ENCODE results near the gene PDK4. TPM values are rescaled to one million over a fixed set of nuclear protein-coding genes. Genes with fewer than 3 reads are reported as not detected.
A peak's percentile ranks its signal among the peaks of the same experiment; 100 is the strongest.

The PDK4 gene
- total and polyA plus RNA-seq, 2 donors (not counting 1 experiment from before 2014, with no cell fraction given): 0.20 to 2.8 TPM

- Histone ChIP-seq H3K27ac (ENCODE audit: insufficient read depth, low read length) (no peak overlapping the region), H3K9me3 (ENCODE audit: control insufficient read depth, insufficient read depth, low read depth, low read length) (no peaks in the 10 kb centered on the region), H3K9ac (ENCODE audit: insufficient read depth, low read length) (no peak overlapping the region), H3K4me3 (replicated peaks in 1 of 4; ENCODE audit: control extremely low read depth in 1 of 4, insufficient read depth in 1 of 4, low read depth in 3 of 4, low read length in 4 of 4) (no peak overlapping the region), H3K79me2 (ENCODE audit: control insufficient read depth, insufficient read depth, low read length) (no peaks in the 10 kb centered on the region), H3K4me2 (ENCODE audit: extremely low read depth, insufficient read depth, low read length) (no peak overlapping the region), H3K4me1 (ENCODE audit: control insufficient read depth, extremely low read depth, insufficient read depth, low read length) (no peaks in the 10 kb centered on the region), H2AFZ (ENCODE audit: low read length) (no peak overlapping the region), H3K27me3 (ENCODE audit: control insufficient read depth, insufficient read depth, low read length) (no peaks in the 10 kb centered on the region), H3K36me3 (ENCODE audit: control insufficient read depth, insufficient read depth, low read length) (no peaks in the 10 kb centered on the region), H4K20me1 (ENCODE audit: control insufficient read depth, extremely low read depth, insufficient read depth, low read length) (no peaks in the 10 kb centered on the region)
- TF ChIP-seq, protein P1, sequence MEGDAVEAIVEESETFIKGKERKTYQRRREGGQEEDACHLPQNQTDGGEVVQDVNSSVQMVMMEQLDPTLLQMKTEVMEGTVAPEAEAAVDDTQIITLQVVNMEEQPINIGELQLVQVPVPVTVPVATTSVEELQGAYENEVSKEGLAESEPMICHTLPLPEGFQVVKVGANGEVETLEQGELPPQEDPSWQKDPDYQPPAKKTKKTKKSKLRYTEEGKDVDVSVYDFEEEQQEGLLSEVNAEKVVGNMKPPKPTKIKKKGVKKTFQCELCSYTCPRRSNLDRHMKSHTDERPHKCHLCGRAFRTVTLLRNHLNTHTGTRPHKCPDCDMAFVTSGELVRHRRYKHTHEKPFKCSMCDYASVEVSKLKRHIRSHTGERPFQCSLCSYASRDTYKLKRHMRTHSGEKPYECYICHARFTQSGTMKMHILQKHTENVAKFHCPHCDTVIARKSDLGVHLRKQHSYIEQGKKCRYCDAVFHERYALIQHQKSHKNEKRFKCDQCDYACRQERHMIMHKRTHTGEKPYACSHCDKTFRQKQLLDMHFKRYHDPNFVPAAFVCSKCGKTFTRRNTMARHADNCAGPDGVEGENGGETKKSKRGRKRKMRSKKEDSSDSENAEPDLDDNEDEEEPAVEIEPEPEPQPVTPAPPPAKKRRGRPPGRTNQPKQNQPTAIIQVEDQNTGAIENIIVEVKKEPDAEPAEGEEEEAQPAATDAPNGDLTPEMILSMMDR (conservative IDR thresholded peaks at IDR 0.05 in 1 of 2, IDR thresholded peaks at IDR 0.05 in 1 of 2; ENCODE audit: low read depth in 1 of 2, low read length in 2 of 2): no peak
- TF ChIP-seq EZH2 (IDR thresholded peaks at IDR 0.05; ENCODE audit: low read length, missing control alignments): no peak
- DNase-seq (ENCODE audit: low read depth in 2 of 2): peak; percentile 55 to 84
These were observed 36.3 kb upstream of the PDK4 start for GRCh38 chr7:95632609-95633008.

GRCh38 chr7:95631527-95631926 lies 35.2 kb upstream of the PDK4 start:
- Histone ChIP-seq H3K9ac (ENCODE audit: insufficient read depth, low read length) (no peak overlapping the region), H3K79me2 (ENCODE audit: control insufficient read depth, insufficient read depth, low read length) (no peaks in the 10 kb centered on the region), H3K27me3 (ENCODE audit: control insufficient read depth, insufficient read depth, low read length) (no peaks in the 10 kb centered on the region), H3K9me3 (ENCODE audit: control insufficient read depth, insufficient read depth, low read depth, low read length) (no peaks in the 10 kb centered on the region), H3K4me3 (replicated peaks in 1 of 4; ENCODE audit: control extremely low read depth in 1 of 4, insufficient read depth in 1 of 4, low read depth in 3 of 4, low read length in 4 of 4) (no peak overlapping the region), H3K4me1 (ENCODE audit: control insufficient read depth, extremely low read depth, insufficient read depth, low read length) (no peaks in the 10 kb centered on the region), H4K20me1 (ENCODE audit: control insufficient read depth, extremely low read depth, insufficient read depth, low read length) (no peaks in the 10 kb centered on the region), H2AFZ (ENCODE audit: low read length) (no peak overlapping the region), H3K36me3 (ENCODE audit: control insufficient read depth, insufficient read depth, low read length) (no peaks in the 10 kb centered on the region), H3K4me2 (ENCODE audit: extremely low read depth, insufficient read depth, low read length) (no peak overlapping the region), H3K27ac (ENCODE audit: insufficient read depth, low read length) (no peak overlapping the region)
- peak in 1 of 2 donors; percentile 39 for DNase-seq (ENCODE audit: low read depth in 2 of 2)
- TF ChIP-seq, protein P1 (conservative IDR thresholded peaks at IDR 0.05 in 1 of 2, IDR thresholded peaks at IDR 0.05 in 1 of 2; ENCODE audit: low read depth in 1 of 2, low read length in 2 of 2): no peak
- no peak for TF ChIP-seq EZH2 (IDR thresholded peaks at IDR 0.05; ENCODE audit: low read length, missing control alignments)

GRCh38 chr7:95630702-95631458 lies 34.6 kb upstream of the PDK4 start:
- no peak overlapping the region for H3K9ac ChIP-seq (ENCODE audit: insufficient read depth, low read length)
- no peaks in the 10 kb centered on the region for H3K4me1 ChIP-seq (ENCODE audit: control insufficient read depth, extremely low read depth, insufficient read depth, low read length)
- no peak overlapping the region for H2AFZ ChIP-seq (ENCODE audit: low read length)
- no peak overlapping the region for H3K4me2 ChIP-seq (ENCODE audit: extremely low read depth, insufficient read depth, low read length)
- DNase-seq (ENCODE audit: low read depth in 2 of 2): peak; percentile 4 to 43
- no peaks in the 10 kb centered on the region for H3K9me3 ChIP-seq (ENCODE audit: control insufficient read depth, insufficient read depth, low read depth, low read length)
- no peaks in the 10 kb centered on the region for H3K36me3 ChIP-seq (ENCODE audit: control insufficient read depth, insufficient read depth, low read length)
- no peak overlapping the region for H3K27ac ChIP-seq (ENCODE audit: insufficient read depth, low read length)
- no peaks in the 10 kb centered on the region for H4K20me1 ChIP-seq (ENCODE audit: control insufficient read depth, extremely low read depth, insufficient read depth, low read length)
- no peaks in the 10 kb centered on the region for H3K27me3 ChIP-seq (ENCODE audit: control insufficient read depth, insufficient read depth, low read length)
- TF ChIP-seq, protein P1 (conservative IDR thresholded peaks at IDR 0.05 in 1 of 2, IDR thresholded peaks at IDR 0.05 in 1 of 2; ENCODE audit: low read depth in 1 of 2, low read length in 2 of 2): no peak
- no peak for TF ChIP-seq EZH2 (IDR thresholded peaks at IDR 0.05; ENCODE audit: low read length, missing control alignments)
- H3K4me3 ChIP-seq (replicated peaks in 1 of 4; ENCODE audit: control extremely low read depth in 1 of 4, insufficient read depth in 1 of 4, low read depth in 3 of 4, low read length in 4 of 4): no peak overlapping the region
- H3K79me2 ChIP-seq (ENCODE audit: control insufficient read depth, insufficient read depth, low read length): no peaks in the 10 kb centered on the region

Measured in fibroblast of lung (primary cell).